HEK293 (cell line): ENCODE data around the gene MCAM.

Experiments
- CTCF ChIA-PET: fragments of 350-600 bp; formaldehyde crosslinking; extraction: SDS; loops from one replicate; lab custom pipeline; 2021; ENCODE audit warnings: antibody characterized with exemption; lab: Yijun Ruan, JAX
- POLR2A ChIA-PET: fragments of 300-600 bp; formaldehyde crosslinking; extraction: SDS; loops from one replicate; lab custom pipeline; 2020; ENCODE audit warnings: antibody characterized with exemption, inconsistent platforms; lab: Yijun Ruan, JAX
- H3K27ac ChIP-seq: fragments of 200-500 bp; sonication (Bioruptor generic); 2 replicates; pipeline ENCODE4 v1.5.1; 2014; ENCODE audit warnings: low read depth, low read length, control low read depth, inconsistent platforms; ENCODE audit errors: extremely low read depth
- H3K36me3 ChIP-seq, 2 experiments: fragments of 200-500 bp in 1 of 2; sonication (Bioruptor generic) in 1 of 2; 1 replicate in 1 of 2; 2 replicates in 1 of 2; pipeline ENCODE4 v1.5.1; 2014 to 2017; ENCODE audit warnings: inconsistent platforms in 2 of 2, low read length in 2 of 2; ENCODE audit not compliant: control insufficient read depth in 2 of 2, insufficient read depth in 1 of 2
- H3K4me1 ChIP-seq: fragments of 200-500 bp; sonication (Bioruptor generic); 2 replicates; pipeline ENCODE4 v1.5.1; 2014; ENCODE audit warnings: mild to moderate bottlenecking, low read length, inconsistent platforms; ENCODE audit not compliant: control insufficient read depth, insufficient read depth
- H3K4me3 ChIP-seq: 2 replicates; pipeline ENCODE4 v1.5.1; 2011; ENCODE audit warnings: low read depth, mild to moderate bottlenecking, control low read depth, low read length, moderate library complexity
- H3K9me3 ChIP-seq: fragments of 200-500 bp; sonication (Bioruptor generic); 2 replicates; pipeline ENCODE4 v1.5.1; 2014; ENCODE audit warnings: low read depth, low read length, inconsistent platforms; ENCODE audit not compliant: control insufficient read depth, insufficient read depth
- EGR2 ChIP-seq: fragments of 450-650 bp; formaldehyde crosslinking; IDR thresholded peaks from 2 replicates; pipeline ENCODE4 v1.5.1; 2016; ENCODE audit warnings: low read depth, missing biosample characterization, missing genetic modification characterization
- GLIS2 ChIP-seq: fragments of 450-650 bp; formaldehyde crosslinking; IDR thresholded peaks from 2 replicates; pipeline ENCODE4 v1.5.1; 2016; ENCODE audit warnings: missing biosample characterization, missing genetic modification characterization
- ZBTB17 ChIP-seq: fragments of 450-650 bp; formaldehyde crosslinking; IDR thresholded peaks from 2 replicates; pipeline ENCODE4 v1.5.1; 2016; ENCODE audit warnings: missing biosample characterization, missing genetic modification characterization
- ZFHX2 ChIP-seq: fragments of 450-650 bp; formaldehyde crosslinking; conservative IDR thresholded peaks from 2 replicates; pipeline ENCODE4 v1.5.1; 2016; ENCODE audit warnings: missing biosample characterization, missing genetic modification characterization
- ZNF146 ChIP-seq: fragments of 450-650 bp; formaldehyde crosslinking; IDR thresholded peaks from 2 replicates; pipeline ENCODE4 v1.5.1; 2016; ENCODE audit warnings: missing biosample characterization, missing genetic modification characterization
- ZNF391 ChIP-seq: fragments of 450-650 bp; formaldehyde crosslinking; IDR thresholded peaks from 2 replicates; pipeline ENCODE4 v1.5.1; 2016; ENCODE audit warnings: low read depth, missing biosample characterization, missing genetic modification characterization, borderline replicate concordance
- ZNF416 ChIP-seq: fragments of 450-650 bp; formaldehyde crosslinking; IDR thresholded peaks from 2 replicates; pipeline ENCODE4 v1.5.1; 2016; ENCODE audit warnings: missing biosample characterization, missing genetic modification characterization
- ZNF510 ChIP-seq: fragments of 450-650 bp; formaldehyde crosslinking; IDR thresholded peaks from 2 replicates; pipeline ENCODE4 v1.5.1; 2018; ENCODE audit warnings: mild to moderate bottlenecking, missing genetic modification characterization, missing biosample characterization; ENCODE audit not compliant: insufficient replicate concordance
- ZNF549 ChIP-seq: fragments of 450-650 bp; IDR thresholded peaks from 2 replicates; pipeline ENCODE4 v1.5.1; 2018; ENCODE audit warnings: missing biosample characterization, missing genetic modification characterization, mild to moderate bottlenecking, inconsistent platforms, moderate library complexity
- TF ChIP-seq, protein P1 (sequence below): fragments of 450-650 bp; formaldehyde crosslinking; IDR thresholded peaks from 2 replicates; pipeline ENCODE4 v1.5.1; 2017; ENCODE audit warnings: missing biosample characterization, missing genetic modification characterization
- TF ChIP-seq, protein P2 (sequence below): fragments of 450-650 bp; formaldehyde crosslinking; conservative IDR thresholded peaks from 2 replicates; pipeline ENCODE4 v1.5.1; 2016; ENCODE audit warnings: low read depth, missing biosample characterization, missing genetic modification characterization

Gene MCAM

DNA sequence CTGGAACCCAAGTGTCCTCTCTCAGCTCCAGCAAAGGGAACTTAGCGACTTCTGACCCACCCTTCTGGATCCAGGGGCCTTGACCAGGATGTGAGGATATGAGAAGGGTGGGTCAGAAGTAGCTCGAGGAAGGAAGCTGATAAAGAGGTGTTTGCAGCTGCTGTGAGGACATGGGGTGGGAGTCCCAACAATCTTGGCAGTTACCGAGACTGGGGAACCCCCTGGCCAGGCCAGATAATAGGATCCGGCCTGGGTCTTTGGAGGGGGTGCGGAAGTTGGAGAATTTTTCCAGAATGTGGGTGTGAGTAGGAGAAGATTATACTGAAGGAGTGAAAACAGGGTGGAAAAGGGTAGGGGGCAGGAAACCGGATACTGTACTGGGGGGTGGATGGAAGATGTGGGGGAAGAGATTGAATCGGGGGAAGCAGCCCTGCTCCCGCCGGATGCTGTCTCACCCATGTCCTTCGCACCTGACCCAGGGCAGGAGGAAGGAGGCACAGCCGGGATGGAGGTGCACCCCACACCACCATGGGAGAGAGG is 2.8 kb upstream of the MCAM start:
- no peak overlapping the region for H3K4me3 ChIP-seq
- H3K9me3 ChIP-seq: no peaks in the 10 kb centered on the region
- no peaks in the 10 kb centered on the region; the same call in 1 of the 2 replicates for H3K4me1 ChIP-seq
- no peak overlapping the region for H3K27ac ChIP-seq
- POLR2A ChIA-PET: interaction anchor here (1.1 kb wide), 1 partner anchor 198 kb away, joined by 3 read pairs; the partner anchor contains the start of gene HINFP
- peaks cover 0 to 2% of the 10 kb centered on the region in 2 experiments; a peak in 1 of 3 replicates for H3K36me3 ChIP-seq
- CTCF ChIA-PET: interaction anchor here (0.9 to 15.8 kb wide), 2 partner anchors 19 to 42 kb away, joined by 4 to 151 read pairs; partner anchors contain the start of gene C1QTNF5
- peak; percentile 64 for TF ChIP-seq EGR2 (tag by site-specific recombination)
- no peak for TF ChIP-seq ZNF416
- TF ChIP-seq, protein P1, sequence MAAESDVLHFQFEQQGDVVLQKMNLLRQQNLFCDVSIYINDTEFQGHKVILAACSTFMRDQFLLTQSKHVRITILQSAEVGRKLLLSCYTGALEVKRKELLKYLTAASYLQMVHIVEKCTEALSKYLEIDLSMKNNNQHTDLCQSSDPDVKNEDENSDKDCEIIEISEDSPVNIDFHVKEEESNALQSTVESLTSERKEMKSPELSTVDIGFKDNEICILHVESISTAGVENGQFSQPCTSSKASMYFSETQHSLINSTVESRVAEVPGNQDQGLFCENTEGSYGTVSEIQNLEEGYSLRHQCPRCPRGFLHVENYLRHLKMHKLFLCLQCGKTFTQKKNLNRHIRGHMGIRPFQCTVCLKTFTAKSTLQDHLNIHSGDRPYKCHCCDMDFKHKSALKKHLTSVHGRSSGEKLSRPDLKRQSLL (tag by site-specific recombination): no peak
- TF ChIP-seq ZFHX2 (tag by site-specific recombination): peak; percentile 66

GRCh38 chr11:119319136-119319699 is 2.3 kb upstream of the MCAM start:
- Histone ChIP-seq H3K27ac (no peak overlapping the region), H3K4me1 (no peaks in the 10 kb centered on the region; the same call in 1 of the 2 replicates), H3K4me3 (no peak overlapping the region), H3K36me3 (peaks cover 0 to 7% of the 10 kb centered on the region in 2 experiments; a peak in 1 of 3 replicates), H3K9me3 (no peaks in the 10 kb centered on the region)
- TF ChIP-seq ZNF549 (tag by site-specific recombination) (no peak), GLIS2 (tag by site-specific recombination) (0 out of 2 replicates have a peak, but pooled peaks have one; percentile 2)
- ChIA-PET POLR2A (interaction anchor here (1.0 to 4.4 kb wide), 5 partner anchors 11 to 198 kb away, joined by 3 to 35 read pairs (median 4); partner anchors contain the start of gene HINFP), CTCF (interaction anchor here (0.6 to 15.8 kb wide), 9 partner anchors 9 to 136 kb away, joined by 3 to 151 read pairs (median 3); partner anchors contain the start of gene C1QTNF5)

- Histone ChIP-seq H3K27ac (no peak overlapping the region), H3K9me3 (no peaks in the 10 kb centered on the region), H3K4me1 (no peaks in the 10 kb centered on the region; the same call in 1 of the 2 replicates), H3K4me3 (no peak overlapping the region), H3K36me3 (peaks cover 0 to 10% of the 10 kb centered on the region in 2 experiments; a peak in 1 of 3 replicates)
- no peak for TF ChIP-seq ZNF146 (tag by site-specific recombination)
- no peak for TF ChIP-seq ZNF391 (tag by site-specific recombination)
- TF ChIP-seq ZNF510 (tag by site-specific recombination): no peak
- TF ChIP-seq, protein P2, sequence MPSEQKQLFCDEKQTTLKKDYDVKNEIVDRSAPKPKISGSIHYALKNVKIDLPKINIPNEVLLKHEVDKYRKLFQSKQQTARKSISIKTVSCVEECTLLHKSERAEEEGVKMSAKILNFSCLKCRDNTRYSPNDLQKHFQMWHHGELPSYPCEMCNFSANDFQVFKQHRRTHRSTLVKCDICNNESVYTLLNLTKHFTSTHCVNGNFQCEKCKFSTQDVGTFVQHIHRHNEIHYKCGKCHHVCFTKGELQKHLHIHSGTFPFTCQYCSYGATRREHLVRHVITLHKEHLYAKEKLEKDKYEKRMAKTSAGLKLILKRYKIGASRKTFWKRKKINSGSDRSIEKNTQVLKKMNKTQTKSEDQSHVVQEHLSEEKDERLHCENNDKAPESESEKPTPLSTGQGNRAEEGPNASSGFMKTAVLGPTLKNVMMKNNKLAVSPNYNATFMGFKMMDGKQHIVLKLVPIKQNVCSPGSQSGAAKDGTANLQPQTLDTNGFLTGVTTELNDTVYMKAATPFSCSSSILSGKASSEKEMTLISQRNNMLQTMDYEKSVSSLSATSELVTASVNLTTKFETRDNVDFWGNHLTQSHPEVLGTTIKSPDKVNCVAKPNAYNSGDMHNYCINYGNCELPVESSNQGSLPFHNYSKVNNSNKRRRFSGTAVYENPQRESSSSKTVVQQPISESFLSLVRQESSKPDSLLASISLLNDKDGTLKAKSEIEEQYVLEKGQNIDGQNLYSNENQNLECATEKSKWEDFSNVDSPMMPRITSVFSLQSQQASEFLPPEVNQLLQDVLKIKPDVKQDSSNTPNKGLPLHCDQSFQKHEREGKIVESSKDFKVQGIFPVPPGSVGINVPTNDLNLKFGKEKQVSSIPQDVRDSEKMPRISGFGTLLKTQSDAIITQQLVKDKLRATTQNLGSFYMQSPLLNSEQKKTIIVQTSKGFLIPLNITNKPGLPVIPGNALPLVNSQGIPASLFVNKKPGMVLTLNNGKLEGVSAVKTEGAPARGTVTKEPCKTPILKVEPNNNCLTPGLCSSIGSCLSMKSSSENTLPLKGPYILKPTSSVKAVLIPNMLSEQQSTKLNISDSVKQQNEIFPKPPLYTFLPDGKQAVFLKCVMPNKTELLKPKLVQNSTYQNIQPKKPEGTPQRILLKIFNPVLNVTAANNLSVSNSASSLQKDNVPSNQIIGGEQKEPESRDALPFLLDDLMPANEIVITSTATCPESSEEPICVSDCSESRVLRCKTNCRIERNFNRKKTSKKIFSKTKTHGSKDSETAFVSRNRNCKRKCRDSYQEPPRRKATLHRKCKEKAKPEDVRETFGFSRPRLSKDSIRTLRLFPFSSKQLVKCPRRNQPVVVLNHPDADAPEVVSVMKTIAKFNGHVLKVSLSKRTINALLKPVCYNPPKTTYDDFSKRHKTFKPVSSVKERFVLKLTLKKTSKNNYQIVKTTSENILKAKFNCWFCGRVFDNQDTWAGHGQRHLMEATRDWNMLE (tag by site-specific recombination): no peak
- 0 out of 2 replicates have a peak, but pooled peaks have one; percentile 19 for TF ChIP-seq ZBTB17 (tag by site-specific recombination)
- ChIA-PET POLR2A (interaction anchor here (0.9 to 4.4 kb wide), 9 partner anchors 11 to 227 kb away, joined by 3 to 35 read pairs (median 4); partner anchors contain the start of genes CBL, HINFP and RNF26), CTCF (interaction anchor here (0.6 to 15.8 kb wide), 14 partner anchors 9 to 304 kb away, joined by 3 to 151 read pairs (median 4); partner anchors contain the start of genes C1QTNF5 and CBL)
These were observed 1.6 kb upstream of the MCAM start for GRCh38 chr11:119318240-119319135.
